ENCODE data around the gene KRT79.

DNA sequence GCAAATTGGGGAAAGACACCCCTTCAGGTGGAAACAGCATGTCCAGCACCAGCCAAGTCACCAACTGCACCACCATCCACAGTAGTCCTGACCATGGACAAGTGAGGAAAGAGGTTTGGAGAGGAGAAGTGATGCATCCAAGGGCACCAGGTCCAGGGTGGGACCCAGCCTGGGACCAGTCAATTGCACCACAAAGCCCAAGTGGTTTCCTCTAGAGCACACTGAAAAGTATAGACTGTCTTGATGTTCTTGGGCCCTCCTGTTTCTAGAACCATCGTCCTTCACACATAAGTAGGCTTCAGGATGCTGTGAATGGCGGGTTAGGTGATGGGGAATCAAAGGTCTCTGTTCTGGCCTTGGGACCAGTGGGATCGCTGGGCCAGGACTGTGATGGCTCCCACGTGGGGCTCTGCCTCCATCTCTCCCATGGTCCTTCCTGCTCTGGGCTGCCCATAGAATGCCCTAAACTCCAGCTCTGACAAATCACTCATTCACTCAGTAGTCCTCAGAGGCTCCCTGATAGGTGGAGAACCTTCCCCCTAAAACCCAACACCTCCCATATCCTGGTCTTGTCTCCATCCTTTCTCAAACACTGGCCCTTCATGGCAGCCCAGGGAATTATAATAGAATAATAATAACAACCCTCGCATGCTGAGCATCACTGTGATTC, 9.2 kb downstream of the KRT79 start:
- TF ChIP-seq CTCF (IDR thresholded peaks at IDR 0.05) = no peak
- TF ChIP-seq POLR2AphosphoS5 (IDR thresholded peaks at IDR 0.05) = no peak
- TF ChIP-seq POLR2A (IDR thresholded peaks at IDR 0.05) = no peak
- TF ChIP-seq EP300 (IDR thresholded peaks at IDR 0.05) = no peak
